GM19043 (cell line): ENCODE results near the gene MAZ.

ENCODE experiments used
- ATAC-seq: cut with Tn5 transposase; IDR thresholded peaks from one replicate; pipeline ENCODE4 v1.9.1; 2021; ENCODE audit warnings: low read depth; ENCODE audit not compliant: unreplicated experiment

MAZ gene

DNA sequence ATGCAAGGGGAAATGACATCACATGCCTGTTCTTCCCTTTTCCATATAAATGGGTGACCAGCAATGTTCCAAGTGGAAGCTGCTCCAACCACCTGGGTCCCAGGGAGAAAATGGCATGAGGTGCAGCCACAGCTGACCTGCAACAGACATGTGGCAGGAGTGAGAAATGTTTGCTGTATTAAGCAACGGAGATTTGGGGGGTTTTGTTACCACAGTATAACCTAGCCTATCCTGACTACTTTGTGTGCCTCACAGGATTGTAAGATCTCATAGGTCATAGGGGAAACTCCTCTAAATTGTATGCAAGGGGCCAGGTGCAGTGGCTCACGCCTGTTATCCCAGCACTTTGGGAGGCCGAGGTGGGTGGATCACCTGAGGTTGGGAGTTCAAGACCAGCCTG, 44.7 kb downstream of the MAZ start:
- no peak for ATAC-seq

- ATAC-seq, result no peak
Measured at GRCh38 chr16:29852654-29853053, 46.3 kb downstream of the MAZ start.

- ATAC-seq, result no peak
Measured at GRCh38 chr16:29854520-29855100, 48.3 kb downstream of the MAZ start.

DNA sequence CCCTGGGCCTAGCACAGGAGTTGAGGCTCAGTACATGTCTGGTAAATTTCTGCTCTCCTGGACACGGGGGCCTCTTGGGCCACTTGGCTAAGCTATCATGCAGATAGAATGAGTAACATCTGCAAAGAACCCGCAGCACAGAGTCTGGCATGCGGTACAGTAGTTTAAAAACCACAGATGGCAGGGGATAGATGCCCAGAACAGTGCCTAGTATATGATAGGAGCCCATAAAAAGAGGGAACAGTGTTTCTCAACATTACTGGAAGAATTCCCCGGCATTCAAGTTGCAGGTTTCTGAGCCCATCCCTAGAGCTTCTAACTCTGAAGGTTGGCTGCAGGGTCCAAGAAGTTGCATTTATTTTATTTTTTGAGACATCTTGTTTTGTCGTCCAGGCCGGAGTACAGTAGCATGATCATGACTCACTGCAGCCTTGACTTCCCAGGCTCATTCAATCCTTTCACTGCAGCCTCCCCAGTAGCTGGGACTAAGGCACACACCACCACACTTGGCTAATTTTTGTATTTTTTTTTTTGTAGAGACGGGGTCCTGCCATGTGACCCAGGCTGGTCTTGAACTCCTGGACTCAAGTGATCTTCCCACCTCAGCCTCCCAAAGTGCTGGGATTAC, 50.9 kb downstream of the MAZ start:
- no peak for ATAC-seq

DNA sequence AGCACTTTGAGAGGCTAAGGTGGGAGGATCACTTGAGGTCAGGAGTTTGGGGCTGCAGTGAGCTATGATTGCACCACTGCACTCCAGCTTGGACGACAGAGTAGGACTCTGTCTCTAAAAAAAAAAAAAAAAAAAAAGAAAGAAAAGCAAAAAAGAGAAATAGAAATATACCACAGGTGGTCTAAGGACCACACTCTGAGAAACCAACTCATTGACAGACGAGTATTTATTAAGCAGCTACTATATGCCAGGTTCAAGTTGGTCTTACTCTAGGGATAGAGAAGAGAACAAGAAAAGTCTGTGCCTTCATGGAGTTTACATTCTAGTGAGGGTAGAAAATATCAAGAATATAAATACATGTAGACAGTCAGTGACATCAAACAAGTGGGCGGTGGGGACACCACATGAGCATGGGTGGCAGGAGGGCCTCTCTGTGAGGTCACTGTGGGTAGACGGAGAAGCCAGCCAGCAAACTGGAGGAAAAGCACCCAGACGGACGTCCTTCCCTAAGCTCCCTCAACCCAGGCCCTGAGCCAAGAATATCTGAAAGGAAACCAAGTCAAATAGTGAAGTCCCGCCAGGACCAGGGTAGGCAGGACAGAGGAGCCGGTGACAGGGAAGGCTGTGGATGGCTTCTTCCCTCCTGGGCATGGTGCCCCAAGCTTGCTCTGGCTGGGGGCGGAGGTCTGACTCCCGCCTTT, 52.0 kb downstream of the MAZ start:
- ATAC-seq, result no peak

- no peak for ATAC-seq
Measured at GRCh38 chr16:29858974-29859373, 52.6 kb downstream of the MAZ start.

DNA sequence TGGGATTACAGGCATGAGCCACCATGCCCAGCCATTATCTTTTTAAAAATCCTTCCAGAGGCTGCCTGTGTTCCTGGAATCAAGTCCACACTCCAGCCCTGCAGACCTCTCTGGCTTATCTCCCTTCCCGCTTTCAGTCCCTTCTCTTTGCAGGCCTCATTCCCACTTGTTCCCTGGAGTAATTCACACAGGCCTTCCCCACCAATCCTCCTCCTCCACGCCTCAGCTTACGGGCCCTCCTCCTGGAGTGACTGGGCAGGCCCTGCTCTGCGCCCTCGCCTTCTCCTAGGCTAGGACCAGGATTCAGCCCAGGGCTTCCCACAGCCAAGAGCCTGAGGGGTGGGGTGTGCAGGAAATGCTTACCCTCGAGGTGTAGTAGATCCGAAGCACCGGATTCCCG, 53.9 kb downstream of the MAZ start:
- no peak for ATAC-seq
